K562 (cell line): ENCODE results near the gene BMP2K. TPM values are rescaled to one million over a fixed set of nuclear protein-coding genes. Genes with fewer than 3 reads are reported as not detected.
A peak's percentile ranks its signal among the peaks of the same experiment; 100 is the strongest.

Experiments used
- GABPA ChIP-seq: fragments of 200-800 bp; sonication (Bioruptor generic); conservative IDR thresholded peaks from 2 replicates; pipeline ENCODE4 v1.6.1; 2016; ENCODE audit warnings: low read depth, missing genetic modification characterization, missing compliant biosample characterization
- KLF1 ChIP-seq: fragments of 450-650 bp; IDR thresholded peaks from 2 replicates; pipeline ENCODE4 v1.6.1; 2016; ENCODE audit warnings: missing genetic modification characterization, missing compliant biosample characterization
- RBFOX2 ChIP-seq: fragments of 200-400 bp; formaldehyde crosslinking; IDR thresholded peaks from 2 replicates; pipeline ENCODE4 v1.6.1; 2017; ENCODE audit warnings: low read depth, mild to moderate bottlenecking, low read length, moderate library complexity
- ZNF175 ChIP-seq: fragments of 200-800 bp; sonication (Bioruptor generic); IDR thresholded peaks from 2 replicates; pipeline ENCODE4 v1.6.1; 2016; ENCODE audit warnings: low read depth, mild to moderate bottlenecking, missing genetic modification characterization, missing compliant biosample characterization
- ZNF318 ChIP-seq, 2 experiments: fragments of 450-650 bp; IDR thresholded peaks; 2 replicates each; pipeline ENCODE4 v1.6.1; 2016; ENCODE audit warnings: mild to moderate bottlenecking in 2 of 2, borderline replicate concordance in 1 of 2, low read depth in 1 of 2, moderate library complexity in 1 of 2
- polyA plus RNA-seq, 8 experiments: library from polyadenylated mRNA; depleted of rRNA in 4 of 8; stranded (reverse) in 5 of 8; unstranded in 3 of 8; fragments of >200 nt; fragmentation: Nextera tagmentation in 2 of 8; fragmentation: Illumina TruSeq in 1 of 8; extraction: Ambion mirVana in 2 of 8; extraction: Trizol in 1 of 8; gene quantifications; 2 replicates each; pipeline versions ENCODE4 v1.2.1 to v1.2.3, GENCODE V29; 2011 to 2014; ENCODE audit warnings: inconsistent platforms in 1 of 8, missing spikeins in 1 of 8
- total RNA-seq, 7 experiments: library from RNA; depleted of rRNA in 6 of 7; stranded (reverse); fragments of >200 nt in 6 of 7; fragmentation: Illumina TruSeq in 2 of 7; extraction: Trizol in 2 of 7; gene quantifications; 2 replicates each; pipeline versions ENCODE4 v1.2.1 to v1.2.3, GENCODE V29; 2011 to 2021; ENCODE audit warnings: low replicate concordance in 1 of 7
- TF ChIP-seq, protein P1 (sequence below): fragments of 450-650 bp; formaldehyde crosslinking; IDR thresholded peaks from 2 replicates; pipeline ENCODE4 v1.4.0; 2020; ENCODE audit warnings: mild to moderate bottlenecking, moderate library complexity

The BMP2K gene
- total and polyA plus RNA-seq, 9 of the 15 experiments (the other 6 are each of a cell fraction or from before 2014, with no cell fraction given), result 17.0 to 217 (median 104) TPM

DNA sequence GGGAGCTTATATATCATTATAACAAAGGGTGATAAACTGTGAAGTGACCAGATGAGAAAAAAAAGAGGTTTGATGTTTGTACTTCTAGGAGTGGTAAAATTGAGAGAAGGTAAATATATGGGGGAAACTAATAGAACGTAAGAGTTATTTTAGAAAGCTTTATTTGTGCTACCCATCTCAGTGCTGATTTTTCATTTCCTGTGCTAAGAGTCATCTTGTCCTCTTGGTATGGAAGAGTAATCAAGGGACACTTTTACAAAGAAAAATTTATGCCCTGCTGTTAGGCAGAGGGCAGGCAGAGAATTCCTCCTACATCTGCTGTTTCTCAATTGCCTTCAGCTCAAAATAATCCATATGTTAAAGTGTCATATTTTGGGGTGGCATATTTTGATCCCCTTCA lies 49.6 kb upstream of the BMP2K start (continued):
- 0 out of 4 replicates have a peak, but pooled peaks of 1 of the 2 experiments have one; percentile 18 for TF ChIP-seq ZNF318 (IDR thresholded peaks at IDR 0.05; ENCODE audit: borderline replicate concordance in 1 of 2, low read depth in 1 of 2)
- peak; percentile 21; the same call in 1 of the 2 replicates for TF ChIP-seq GABPA (tag)
- TF ChIP-seq, protein P1, sequence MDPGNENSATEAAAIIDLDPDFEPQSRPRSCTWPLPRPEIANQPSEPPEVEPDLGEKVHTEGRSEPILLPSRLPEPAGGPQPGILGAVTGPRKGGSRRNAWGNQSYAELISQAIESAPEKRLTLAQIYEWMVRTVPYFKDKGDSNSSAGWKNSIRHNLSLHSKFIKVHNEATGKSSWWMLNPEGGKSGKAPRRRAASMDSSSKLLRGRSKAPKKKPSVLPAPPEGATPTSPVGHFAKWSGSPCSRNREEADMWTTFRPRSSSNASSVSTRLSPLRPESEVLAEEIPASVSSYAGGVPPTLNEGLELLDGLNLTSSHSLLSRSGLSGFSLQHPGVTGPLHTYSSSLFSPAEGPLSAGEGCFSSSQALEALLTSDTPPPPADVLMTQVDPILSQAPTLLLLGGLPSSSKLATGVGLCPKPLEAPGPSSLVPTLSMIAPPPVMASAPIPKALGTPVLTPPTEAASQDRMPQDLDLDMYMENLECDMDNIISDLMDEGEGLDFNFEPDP (CRISPR knock-in tag), result no peak
- TF ChIP-seq KLF1 (tag), result no peak
- 0 out of 2 replicates have a peak, but pooled peaks have one; percentile 7 for TF ChIP-seq ZNF175 (CRISPR knock-in tag)
- TF ChIP-seq RBFOX2, result no peak
